NCI-H128 (cell line): ENCODE measurements around the gene ADTRP.

Experiments used
- DNase-seq: peaks from one replicate; lab custom pipeline; 2025; ENCODE audit not compliant: unreplicated experiment; lab: John Stamatoyannopoulos, UW

ADTRP gene

DNA sequence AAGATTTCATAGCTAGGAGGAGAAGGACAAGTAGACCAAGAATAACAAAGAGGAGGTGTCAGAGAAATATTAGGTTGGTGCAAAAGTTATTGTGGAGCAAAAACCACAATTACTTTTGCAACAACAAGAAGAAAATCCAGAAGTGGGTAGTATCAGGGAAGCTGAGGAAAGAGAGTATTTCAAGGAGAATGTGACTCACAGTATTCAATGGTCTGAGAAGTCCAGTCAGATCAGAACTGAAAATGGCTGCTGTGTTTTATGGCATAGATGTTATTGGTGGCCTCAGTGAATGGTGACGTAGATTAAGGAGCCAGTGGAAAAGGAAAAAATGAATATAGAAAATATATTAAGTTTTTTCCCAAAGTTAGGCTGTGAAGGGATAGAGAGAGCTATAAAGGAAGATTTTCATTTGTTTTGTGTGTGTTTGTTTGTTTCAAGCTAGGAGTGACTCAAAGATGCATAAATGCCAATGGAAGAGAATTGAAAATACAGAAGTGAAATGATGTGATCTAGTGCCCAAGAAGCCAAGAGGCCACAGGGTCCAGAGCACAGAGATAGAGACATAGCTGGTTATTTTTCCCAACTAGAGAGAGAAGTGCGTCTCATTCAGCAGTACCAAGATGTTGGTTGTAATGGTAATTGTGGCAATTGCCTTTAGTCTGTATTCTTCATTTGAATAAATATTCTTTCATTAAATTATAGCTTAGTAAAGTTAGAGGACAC, 112.8 kb downstream of the ADTRP start:
- no peak for DNase-seq
